HG03097 (cell line): ENCODE measurements around the gene GCK.
"Not testable (repeated sequence)": the region's sequence is repeated elsewhere in the genome, so short reads cannot be mapped to it uniquely, and the experiment has no call there.

ENCODE experiments used
- ATAC-seq: cut with Tn5 transposase; IDR thresholded peaks from one replicate; pipeline ENCODE4 v1.9.1; 2021; ENCODE audit not compliant: unreplicated experiment, low FRiP score

Gene GCK

GRCh38 chr7:44145969-44146911, 43.0 kb downstream of the GCK start:
- ATAC-seq: no peak

- ATAC-seq: no peak
Measured at GRCh38 chr7:44145479-44145968, 43.7 kb downstream of the GCK start.

DNA sequence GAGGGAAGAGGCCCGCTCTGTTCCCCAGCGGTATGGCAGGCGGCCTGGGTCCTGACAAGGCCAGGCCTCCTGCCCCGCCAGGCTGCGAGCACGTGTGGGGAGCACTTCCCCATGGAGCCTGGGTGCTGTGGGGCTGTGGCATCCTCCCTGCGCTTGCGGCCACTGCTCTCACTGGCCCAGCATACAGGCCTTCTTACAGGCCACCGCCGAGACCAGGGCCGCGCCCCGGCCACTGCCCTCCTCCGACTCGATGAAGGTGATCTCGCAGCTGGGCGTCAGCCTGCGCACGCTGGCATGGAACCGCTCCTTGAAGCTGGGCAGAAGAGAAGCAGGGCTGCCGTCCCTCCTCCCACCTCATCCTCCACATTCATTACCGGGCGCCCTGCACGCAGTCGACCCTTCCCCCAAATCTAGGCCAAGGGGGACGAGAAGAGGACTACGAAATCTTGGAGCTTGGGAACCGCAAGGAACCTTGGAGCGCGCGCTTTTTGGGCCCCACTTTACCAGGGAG, 44.2 kb downstream of the GCK start:
- no peak for ATAC-seq

- no peak for ATAC-seq
Measured at GRCh38 chr7:44144426-44144967, 44.7 kb downstream of the GCK start.

- no peak for ATAC-seq
Measured at GRCh38 chr7:44143646-44144250, 45.5 kb downstream of the GCK start.

GRCh38 chr7:44142028-44142427, 47.2 kb downstream of the GCK start:
- ATAC-seq: no peak

DNA sequence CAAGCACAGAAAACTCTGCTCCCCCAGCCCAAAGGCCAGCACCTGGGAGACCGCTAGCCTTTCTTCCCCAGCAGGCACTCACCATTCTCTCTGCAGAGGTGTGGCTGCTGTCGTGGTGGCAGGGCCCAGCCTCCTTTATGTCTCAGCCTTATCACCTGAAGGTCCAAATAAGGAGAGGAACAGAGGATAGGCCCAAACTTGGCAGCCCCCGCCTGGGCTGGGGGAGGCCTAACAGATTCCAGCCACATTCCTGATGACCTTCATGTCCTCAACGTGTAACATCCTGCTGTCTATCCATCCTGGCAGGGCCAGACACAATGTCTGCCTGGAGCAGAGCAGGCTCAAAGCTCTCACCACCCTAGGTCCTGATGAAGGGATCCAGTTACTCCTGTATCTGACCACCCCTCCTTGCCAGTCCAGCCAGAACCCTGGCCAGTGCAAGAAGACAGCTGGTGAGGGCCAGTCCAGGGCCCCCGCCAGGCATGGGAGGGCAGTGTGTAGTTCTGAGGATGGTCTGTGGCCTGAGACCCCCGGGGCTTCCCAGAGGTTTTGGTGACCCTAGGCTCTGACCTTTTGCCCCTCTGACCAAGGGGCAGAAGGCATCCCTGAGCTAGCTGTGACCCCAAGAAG, 47.9 kb downstream of the GCK start, which contains the start of gene MYL7:
TSS of gene MYL7 (minus strand) at position 112 of the 630 bp plus-strand sequence. CDS start at position 85, 27 bp downstream.
- ATAC-seq: no peak

DNA sequence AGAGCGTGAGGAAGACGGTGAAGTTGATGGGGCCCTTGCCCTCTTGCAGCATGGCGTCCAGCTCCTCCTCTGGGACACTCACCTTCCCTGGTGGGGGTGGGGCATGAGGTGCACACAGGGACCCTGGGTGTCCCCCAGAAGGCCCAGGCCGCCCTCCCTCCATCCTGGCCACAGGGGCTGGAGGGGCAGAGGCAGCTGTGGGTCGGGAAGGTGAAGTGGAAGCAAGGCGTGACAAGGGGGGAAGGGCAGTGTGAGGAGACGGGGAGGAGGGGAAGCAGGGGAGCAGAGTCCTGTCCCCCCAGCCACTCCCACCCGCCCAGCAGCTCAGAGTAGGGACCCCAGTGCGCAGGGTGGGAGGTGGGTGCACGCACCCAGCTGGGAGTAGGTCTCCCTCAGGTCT, 48.9 kb downstream of the GCK start:
- ATAC-seq: no peak

DNA sequence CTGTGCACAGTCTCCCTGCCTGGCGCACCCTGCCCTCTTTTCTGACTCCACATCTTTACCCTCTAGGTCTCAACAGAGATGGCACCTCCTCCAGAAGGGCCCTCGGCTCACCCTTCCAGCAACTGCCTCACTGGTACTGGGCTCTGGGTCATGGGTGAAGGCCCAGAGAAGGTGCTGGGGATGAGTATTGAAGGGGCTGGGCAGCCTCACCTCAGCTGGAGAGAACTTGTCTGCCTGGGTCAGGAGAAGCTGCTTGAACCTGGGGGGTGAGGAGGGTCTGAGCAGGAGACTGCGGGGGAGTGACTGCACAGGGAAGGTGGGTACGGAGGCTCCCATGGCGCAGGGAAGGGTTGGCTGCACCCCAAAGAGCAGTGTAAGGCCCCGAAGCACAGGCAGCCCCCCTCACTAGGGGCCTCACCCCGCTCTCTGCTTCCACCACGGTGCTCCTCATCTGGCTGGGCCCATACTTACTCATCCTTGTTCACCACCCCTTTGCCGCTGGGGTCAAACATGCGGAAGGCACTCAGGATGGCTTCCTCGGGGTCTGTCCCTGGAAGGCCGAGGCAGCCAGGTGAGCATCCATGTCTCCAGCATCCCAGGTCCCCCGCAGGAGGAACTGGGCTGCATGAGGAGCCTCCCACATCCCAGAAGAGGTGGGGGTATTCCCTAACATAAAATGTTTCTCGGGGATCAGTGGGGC, 49.8 kb downstream of the GCK start:
- no peak for ATAC-seq

DNA sequence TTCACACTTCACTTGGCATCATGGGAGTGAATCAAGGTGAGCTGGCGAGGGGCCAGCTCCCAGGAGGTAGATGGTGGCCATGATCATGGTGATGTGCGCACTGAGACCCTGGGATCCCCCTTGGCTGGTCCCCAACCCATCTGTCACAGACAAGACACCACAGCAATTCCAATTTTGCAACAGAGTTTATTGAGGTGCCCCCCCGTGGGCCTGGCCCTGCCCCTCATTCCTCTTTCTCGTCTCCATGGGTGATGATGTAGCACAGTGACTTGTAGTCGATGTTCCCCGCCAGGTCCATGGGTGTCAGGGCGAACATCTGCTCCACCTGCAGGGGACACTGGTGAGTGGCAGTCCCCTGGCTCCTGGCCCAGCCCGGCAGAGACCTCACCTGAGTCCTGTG, 50.5 kb downstream of the GCK start:
- ATAC-seq: no peak

DNA sequence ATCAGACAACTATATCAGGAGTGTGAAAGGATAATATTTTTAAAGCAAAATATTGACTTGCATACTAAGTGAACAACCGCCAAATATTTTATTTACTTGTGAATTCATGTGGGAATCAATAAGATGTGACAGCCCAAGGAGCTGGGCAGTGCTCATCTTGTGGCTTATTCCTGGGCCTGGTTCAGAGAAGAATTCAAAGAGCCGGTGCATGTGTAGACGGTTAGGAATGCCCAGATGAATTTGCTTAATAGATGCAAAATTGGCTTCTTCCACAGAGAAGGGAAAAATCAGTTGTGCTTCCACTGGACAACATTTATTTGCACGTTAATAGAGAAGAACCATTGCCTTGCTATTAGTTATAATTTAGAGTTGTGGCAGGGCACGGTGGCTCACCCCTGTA, 52.5 kb downstream of the GCK start:
- no peak for ATAC-seq

- ATAC-seq: no peak
Measured at GRCh38 chr7:44134943-44135628, 54.2 kb downstream of the GCK start.

DNA sequence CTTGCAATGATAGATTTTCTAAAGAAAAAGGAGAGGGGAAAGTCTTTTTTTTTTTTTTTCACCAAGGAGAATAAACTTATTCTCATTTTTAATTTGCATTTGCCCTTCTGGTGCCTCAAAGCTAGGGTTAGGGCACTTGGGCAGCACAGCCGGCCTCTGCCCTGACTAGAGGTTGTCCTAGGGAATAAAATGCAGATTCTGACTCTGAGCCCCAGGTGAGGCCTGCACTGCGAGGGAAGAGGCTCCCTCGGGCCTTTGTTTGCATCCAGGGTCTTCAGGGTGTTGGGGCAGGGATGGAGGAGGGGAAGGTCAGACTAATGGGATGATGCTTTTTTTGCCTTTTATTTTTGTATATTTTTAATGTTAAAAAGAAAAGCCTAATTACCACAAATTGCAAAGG, 55.9 kb downstream of the GCK start:
- no peak for ATAC-seq

DNA sequence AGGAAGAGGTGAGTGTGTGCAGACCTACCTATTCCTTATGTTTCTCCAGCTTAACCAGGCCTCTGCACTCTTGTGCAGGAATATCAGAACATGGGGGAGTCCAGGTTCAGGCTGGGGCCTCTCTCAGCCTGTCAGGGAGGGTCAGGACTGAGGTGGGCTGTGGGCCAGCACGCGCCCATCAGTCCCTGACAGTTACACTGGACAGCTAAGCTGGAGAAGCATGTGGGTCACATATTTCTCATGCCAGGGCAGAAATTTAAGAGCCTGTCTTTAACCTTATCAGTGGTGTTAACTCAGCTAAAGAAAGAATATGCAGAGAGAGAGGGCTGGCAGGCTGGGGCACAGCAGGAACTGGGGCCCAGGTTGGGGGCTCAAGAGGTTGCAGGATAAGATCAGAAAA, 57.2 kb downstream of the GCK start:
- no peak for ATAC-seq

DNA sequence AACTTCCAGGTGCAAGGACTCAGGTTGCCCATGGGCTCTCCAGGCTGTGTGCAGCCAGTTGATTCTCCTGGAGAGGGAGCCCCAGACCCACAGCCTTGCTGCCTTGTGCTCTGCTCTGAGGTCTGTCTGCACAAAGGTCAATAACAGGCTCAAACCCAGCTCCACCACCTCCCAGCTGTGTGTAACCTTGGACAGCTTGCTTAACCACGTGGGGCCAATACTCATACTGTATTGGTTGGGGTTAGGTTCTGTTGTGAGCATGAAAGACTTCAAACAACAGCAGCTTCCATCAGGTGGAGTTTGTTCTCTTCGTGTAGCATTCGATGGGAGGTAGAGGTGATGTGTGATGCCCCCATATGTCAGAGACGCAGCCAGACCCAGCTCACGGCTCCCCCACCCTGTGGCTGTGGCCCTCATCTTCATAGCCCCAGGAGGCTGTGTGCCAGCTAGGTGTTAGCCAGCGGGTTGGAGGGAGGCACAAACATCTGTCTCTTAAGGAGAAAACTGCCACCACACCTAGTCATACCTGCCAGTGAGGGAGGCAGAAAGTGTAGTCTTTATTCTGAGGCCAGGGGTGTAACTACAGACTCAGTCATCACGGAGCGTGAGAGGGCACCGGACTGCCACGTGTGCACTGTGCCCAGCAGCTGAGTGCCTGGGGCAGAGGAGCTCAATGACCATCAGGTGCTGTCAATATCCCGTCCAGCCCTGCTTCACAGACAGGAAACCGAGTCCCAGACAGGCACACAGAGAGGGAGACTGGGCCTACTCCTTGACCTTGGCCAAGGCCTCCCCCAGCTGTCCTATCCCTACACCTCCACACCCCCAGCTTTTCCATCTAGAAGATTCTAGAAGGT, 57.8 kb downstream of the GCK start:
- no peak for ATAC-seq

- no peak for ATAC-seq
Measured at GRCh38 chr7:44128721-44129582, 60.3 kb downstream of the GCK start.

DNA sequence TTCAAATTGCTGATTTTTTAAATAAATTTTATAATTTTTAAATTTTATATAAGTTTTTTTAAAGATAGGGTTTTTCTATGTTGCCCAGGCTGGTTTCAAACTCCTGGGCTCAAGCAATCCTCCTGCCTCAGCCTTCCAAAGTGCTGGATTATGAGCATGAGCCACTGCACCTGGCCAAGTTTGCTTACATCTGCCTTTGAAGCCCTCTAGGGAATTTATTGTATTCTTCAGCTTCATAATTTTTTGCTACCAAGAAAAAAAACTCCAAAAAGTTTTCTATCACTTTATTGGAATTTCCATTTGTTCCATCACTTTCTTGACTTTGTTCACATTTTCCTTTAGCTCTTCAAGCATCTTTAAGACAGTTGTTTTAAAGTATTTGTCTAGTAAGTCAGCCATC, 62.1 kb downstream of the GCK start:
- ATAC-seq: no peak

GRCh38 chr7:44126574-44126973, 62.7 kb downstream of the GCK start:
- not testable (repeated sequence) for ATAC-seq
